ENCODE measurements around the gene CHRM4. TPM values are rescaled to one million over a fixed set of nuclear protein-coding genes. Genes with fewer than 3 reads are reported as not detected.
A peak's percentile ranks its signal among the peaks of the same experiment; 100 is the strongest.

The CHRM4 gene
- total and polyA plus RNA-seq, 2 of the 13 experiments (the other 11 are each of a cell fraction or from before 2014, with no cell fraction given) = 0.13 to 0.21 TPM

- no peak for TF ChIP-seq RERE (CRISPR knock-in tag; IDR thresholded peaks at IDR 0.05; ENCODE audit: low read depth)
- TF ChIP-seq CBFB (CRISPR knock-in tag; IDR thresholded peaks at IDR 0.05) = no peak; the same call in 1 of the 2 replicates
- TF ChIP-seq ZNF775 (CRISPR knock-in tag; IDR thresholded peaks at IDR 0.05; ENCODE audit: borderline replicate concordance) = no peak
- no peak for TF ChIP-seq GLI4 (CRISPR knock-in tag; IDR thresholded peaks at IDR 0.05; ENCODE audit: borderline replicate concordance)
- no peak; the same call in 1 of the 2 replicates for TF ChIP-seq ZFX (CRISPR knock-in tag; IDR thresholded peaks at IDR 0.05; ENCODE audit: low read depth)
- 0 out of 2 replicates have a peak, but pooled peaks have one; percentile 44 for TF ChIP-seq CBX5 (CRISPR knock-in tag; IDR thresholded peaks at IDR 0.05; ENCODE audit: borderline replicate concordance)
- no peak for TF ChIP-seq TAF1 (CRISPR knock-in tag; IDR thresholded peaks at IDR 0.05)
- TF ChIP-seq, protein P1, sequence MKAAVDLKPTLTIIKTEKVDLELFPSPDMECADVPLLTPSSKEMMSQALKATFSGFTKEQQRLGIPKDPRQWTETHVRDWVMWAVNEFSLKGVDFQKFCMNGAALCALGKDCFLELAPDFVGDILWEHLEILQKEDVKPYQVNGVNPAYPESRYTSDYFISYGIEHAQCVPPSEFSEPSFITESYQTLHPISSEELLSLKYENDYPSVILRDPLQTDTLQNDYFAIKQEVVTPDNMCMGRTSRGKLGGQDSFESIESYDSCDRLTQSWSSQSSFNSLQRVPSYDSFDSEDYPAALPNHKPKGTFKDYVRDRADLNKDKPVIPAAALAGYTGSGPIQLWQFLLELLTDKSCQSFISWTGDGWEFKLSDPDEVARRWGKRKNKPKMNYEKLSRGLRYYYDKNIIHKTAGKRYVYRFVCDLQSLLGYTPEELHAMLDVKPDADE (CRISPR knock-in tag; IDR thresholded peaks at IDR 0.05) = no peak
- TF ChIP-seq ARHGAP35 (CRISPR knock-in tag; IDR thresholded peaks at IDR 0.05; ENCODE audit: borderline replicate concordance) = peak; percentile 41; the same call in 1 of the 2 replicates
- no peak for TF ChIP-seq ZNF761 (CRISPR knock-in tag; conservative IDR thresholded peaks at IDR 0.05)
- TF ChIP-seq TBX3 (IDR thresholded peaks at IDR 0.05; ENCODE audit: borderline replicate concordance) = no peak
- TF ChIP-seq SIN3B (IDR thresholded peaks at IDR 0.05; ENCODE audit: low read length) = no peak
- TF ChIP-seq NFYB (CRISPR knock-in tag; IDR thresholded peaks at IDR 0.05) = no peak
- TF ChIP-seq POLR2AphosphoS2 (IDR thresholded peaks at IDR 0.05; ENCODE audit: low read depth, low read length) = no peak
- TF ChIP-seq ELF1 (CRISPR knock-in tag; IDR thresholded peaks at IDR 0.05) = no peak; the same call in 1 of the 2 replicates
- TF ChIP-seq REL (CRISPR knock-in tag; conservative IDR thresholded peaks at IDR 0.05) = no peak
These were observed 1.9 kb downstream of the CHRM4 start (continued) for GRCh38 chr11:46389450-46390330.
